NCI-H748 (cell line): ENCODE measurements around the gene TMEM131L.

Experiments
- DNase-seq: peaks from one replicate; lab custom pipeline; 2025; ENCODE audit not compliant: unreplicated experiment; lab: John Stamatoyannopoulos, UW

The TMEM131L gene

DNA sequence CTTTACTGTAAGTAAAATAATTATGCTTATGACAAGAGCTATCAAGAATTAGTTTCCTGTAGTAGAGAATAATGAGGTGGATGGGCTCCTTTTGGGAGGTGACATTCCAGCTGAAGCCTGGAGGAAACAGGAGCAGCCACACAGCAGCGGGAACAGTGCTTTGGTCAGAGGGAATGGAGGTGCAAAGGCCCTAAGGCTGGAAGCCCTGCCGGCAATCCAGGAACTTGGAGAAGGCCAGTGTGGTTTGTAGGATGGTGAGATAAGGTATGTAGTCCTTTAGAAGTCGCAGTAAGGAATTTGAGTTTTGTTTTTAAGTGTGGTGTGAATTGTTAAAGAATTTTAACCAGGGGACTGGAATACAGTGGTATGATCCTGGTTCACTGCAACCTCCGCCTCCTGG lies 8.1 kb downstream of the TMEM131L start:
- no peak for DNase-seq

GRCh38 chr4:153476829-153477574 lies 10.8 kb downstream of the TMEM131L start:
- DNase-seq, result no peak

DNA sequence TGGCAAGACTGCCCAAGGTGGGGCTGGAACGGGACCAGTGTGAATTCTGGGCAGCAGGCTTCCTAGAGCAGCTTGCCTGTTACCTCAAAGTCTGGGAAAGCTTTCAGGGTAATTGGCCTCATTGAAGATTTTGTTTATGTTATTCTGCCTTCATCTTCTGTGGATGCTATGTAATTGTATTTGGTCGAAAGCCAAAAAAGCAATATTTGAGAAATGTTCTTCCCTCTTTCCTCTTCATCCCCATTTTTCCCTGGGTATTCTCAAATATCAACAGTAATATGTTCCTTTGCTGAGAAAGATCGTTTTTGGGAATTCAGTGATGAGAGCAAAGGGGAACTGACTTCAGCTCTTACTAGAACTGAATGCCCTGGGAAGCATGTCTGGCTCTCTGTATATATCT lies 12.9 kb downstream of the TMEM131L start:
- peak; percentile 11 for DNase-seq

- DNase-seq, result no peak
Measured at GRCh38 chr4:153480704-153481103, 14.5 kb downstream of the TMEM131L start.

GRCh38 chr4:153481478-153481877 lies 15.3 kb downstream of the TMEM131L start:
- no peak for DNase-seq

- peak; percentile 47 for DNase-seq
Measured at GRCh38 chr4:153483432-153484418, 17.6 kb downstream of the TMEM131L start.

DNA sequence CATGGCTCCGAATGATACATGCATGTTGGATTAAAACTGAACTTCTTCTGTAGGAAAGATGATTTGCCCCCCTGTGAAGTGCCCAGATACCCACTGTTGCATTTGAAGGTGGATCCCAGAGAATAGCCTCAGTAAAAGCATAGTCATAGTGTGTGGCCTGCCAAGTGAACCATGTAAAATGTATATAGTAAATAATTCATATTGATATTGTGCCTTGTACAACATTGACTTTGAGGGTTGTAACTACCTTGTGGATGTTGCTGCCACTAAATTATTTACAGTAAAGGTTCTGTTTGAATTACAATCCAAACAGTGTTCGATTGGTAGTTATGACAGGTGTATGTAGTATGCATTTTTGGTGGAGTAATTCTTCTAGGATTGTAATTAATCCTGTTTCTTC lies 19.2 kb downstream of the TMEM131L start:
- DNase-seq, result no peak

DNA sequence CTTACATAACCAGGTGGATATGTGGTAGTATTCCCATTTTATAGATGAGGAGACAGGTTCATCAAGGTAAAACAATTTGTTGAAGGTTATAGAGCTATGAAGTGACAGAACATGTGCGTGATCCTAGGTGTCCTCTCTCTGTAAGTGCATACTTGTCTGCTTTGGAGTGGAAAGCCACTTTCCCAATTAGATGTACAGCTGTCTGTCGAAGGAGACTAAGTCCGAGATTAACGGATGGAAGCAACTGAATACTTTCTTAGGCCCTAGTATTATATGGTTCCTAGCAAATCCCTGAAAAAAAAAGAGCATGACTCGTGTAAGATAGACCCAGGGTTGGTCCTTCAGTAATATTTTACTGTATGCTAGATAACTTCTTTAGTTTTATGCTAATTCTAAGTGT lies 19.7 kb downstream of the TMEM131L start:
- no peak for DNase-seq

DNA sequence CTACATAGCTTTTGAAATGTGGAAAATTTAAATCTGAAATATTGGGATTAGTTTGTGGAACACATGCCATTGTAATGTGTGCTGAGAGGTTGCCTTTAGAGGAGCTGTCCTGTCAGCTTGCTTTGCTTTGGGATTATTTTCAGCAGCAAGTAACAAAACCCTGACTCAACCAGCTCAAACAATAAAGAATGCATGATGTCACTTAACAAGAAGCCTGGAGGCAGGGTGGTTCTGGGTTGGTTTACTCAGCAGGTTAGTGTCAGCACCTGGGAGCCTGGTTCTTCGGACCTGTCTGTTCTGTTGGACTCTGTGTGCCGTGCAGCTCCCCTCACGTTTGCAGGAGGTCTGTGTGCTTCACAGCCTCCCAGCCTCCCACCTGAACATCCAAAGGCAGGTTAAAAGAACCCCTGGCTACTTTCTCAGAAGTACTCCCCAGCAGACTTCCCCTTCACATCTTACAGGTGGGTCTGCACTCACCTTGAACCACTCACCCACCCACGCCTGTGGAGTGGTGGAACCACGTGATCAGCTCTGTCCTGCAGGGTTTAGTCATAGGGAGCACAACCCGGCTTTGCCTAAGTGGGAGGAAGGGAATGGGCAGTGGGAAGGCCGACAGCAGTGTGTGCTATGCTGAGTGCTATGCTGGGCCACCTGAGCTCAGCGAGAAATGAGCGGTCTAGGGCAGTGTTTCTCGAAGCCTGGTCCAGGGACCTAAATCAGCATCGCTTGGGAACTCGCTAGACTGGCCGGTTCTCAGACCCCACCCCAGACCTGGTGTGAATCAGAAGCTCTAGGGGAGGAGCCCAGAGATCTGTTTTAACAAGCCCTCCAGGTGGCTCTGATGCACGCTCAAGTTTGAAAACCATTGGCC lies 20.4 kb downstream of the TMEM131L start:
- peak; percentile 5 for DNase-seq

DNA sequence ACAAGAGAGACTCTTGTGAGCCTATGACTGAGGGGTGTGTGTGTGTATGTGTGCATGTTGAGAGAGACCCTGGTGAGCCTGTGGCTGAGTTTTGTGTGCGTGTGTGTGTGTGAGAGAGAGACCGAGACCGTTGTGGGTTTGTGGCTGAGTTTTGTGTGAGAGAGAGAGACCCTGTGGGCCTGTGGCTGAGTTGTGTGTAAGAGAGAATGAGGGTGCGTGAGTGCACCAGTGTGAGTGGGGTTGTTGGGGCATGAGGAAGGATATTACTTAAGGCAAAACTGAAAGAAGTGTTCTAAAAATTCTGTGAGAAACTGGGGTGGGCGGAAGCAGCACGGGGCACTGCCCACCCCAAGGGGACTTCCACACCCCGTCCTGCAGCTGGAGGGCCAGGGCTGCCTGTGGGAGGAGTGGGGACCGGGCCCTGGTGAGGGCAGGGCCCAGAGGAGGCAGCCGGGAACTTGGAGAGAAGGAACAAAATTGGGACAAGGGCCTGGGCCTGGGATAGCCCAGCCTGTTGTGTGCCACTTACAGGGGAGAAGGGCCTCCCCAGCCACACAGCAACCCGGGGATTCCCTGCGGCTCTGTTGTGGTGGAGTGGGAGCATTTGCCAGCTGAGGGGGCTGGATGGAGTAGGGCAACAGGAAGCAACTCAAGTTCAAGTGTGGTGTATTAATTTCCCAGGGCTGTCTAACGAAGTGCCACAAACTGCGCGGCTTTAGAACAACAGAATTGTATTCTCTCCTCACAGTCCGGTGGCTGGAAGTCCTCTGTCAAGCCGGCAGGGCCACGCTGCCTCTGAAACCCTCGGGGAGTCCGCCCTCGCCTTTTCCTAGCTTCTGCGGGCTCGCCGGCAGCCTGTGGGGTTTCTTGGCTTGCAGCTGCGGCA lies 22.1 kb downstream of the TMEM131L start:
- DNase-seq, result no peak

GRCh38 chr4:153489856-153490558 lies 23.8 kb downstream of the TMEM131L start:
- peak; percentile 49 for DNase-seq

DNA sequence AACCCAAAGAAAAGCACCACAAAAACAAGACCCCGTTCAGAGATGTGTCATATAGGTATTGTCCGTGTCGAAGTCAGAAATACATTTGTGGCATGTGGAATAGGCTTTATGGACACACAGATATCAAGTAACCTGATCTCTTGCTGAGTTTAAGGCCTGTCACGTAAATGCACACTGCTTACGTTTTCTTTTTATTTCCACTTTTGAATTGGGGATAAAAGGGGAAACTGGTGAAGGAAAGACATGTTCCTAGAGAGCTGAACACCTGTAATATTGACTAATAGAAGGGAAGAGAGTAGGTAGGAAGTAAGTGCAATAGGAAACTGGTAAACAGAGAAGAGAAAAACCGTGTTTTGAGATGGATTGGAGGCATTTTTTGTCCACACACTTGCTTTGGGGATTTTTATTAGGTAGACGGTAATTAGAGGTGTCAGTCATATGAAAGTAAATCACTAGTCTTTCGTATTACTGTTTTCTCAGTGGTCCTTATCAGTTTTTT lies 24.9 kb downstream of the TMEM131L start:
- no peak for DNase-seq

DNA sequence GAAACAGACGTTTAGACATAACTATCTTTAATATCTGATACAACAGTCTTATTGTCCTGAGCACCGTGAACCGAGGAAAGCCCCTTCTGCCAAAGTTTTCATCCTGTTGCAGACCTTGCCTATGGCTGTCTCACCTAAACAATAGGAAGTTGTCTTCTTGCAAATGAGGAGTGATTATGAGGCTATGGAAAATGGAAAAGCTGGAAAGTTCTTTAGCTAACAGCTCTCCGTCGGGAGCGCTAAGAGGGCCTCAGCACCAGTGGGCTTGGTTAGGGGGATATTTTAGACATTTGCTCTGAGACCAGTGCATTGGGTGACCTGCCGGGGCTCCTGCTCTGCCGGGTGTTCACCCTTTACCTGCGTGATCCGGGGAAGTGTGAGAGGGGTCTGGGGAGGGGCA lies 28.4 kb downstream of the TMEM131L start:
- no peak for DNase-seq

GRCh38 chr4:153495480-153496193 lies 29.5 kb downstream of the TMEM131L start:
- DNase-seq, result no peak

GRCh38 chr4:153497091-153497531 lies 31.0 kb downstream of the TMEM131L start:
- DNase-seq, result no peak

GRCh38 chr4:153497988-153498967 lies 32.1 kb downstream of the TMEM131L start:
- DNase-seq, result no peak

DNA sequence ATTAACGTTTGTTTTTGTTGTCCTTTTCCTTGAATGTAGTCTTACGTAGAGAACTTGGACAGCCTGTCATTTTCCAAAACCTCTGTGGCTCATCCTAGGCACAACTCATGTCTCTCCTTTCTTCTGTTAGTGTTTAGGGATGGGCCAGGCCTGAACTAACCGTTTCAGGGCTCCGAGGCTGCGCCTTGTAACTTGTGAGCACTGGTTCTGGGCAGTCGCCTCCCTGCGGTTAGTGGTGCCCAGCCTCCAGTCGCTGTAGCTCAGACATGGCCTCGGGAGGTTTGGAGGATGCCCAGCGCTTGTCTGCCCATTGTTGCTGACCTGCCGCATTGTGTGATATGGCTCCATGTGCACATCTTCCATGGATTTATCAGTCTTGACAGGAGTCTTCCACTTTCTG lies 32.8 kb downstream of the TMEM131L start:
- no peak for DNase-seq
